HCT116 (cell line): Measurements from ENCODE around the gene FGFBP1. TPM values are rescaled to one million over a fixed set of nuclear protein-coding genes. Genes with fewer than 3 reads are reported as not detected.

Source experiments
- ATAC-seq: fragments of 200-7000 bp; cut with Tn5 transposase; 2 replicates; pipeline ENCODE4 v1.9.1; 2020; ENCODE audit warnings: mild to moderate bottlenecking, moderate library complexity
- BruUV-seq: library from RNA; stranded (reverse); fragments of 400-500 nt; replicated peaks from 2 replicates; lab custom pipeline; 2021; lab: Mats Ljungman, UMichigan
- CTCF ChIA-PET: fragments of 300-600 bp; sonication (Branson Sonifier 250); formaldehyde crosslinking; loops from one replicate; lab custom pipeline; 2021; ENCODE audit warnings: antibody characterized with exemption; lab: Charles Lee
- POLR2A ChIA-PET: fragments of 300-600, 350-600 bp; sonication (Branson Sonifier 250); formaldehyde crosslinking; loops from one replicate; lab custom pipeline; 2021; ENCODE audit warnings: antibody characterized with exemption; lab: Charles Lee
- RAD21 ChIA-PET, 2 experiments: fragments of 300-600 bp; sonication (Branson Sonifier 250); formaldehyde crosslinking; loops; one replicate each; lab custom pipeline; 2023; ENCODE audit warnings: low total read pairs in 2 of 2; ENCODE audit not compliant: uncharacterized antibody in 2 of 2, unreplicated experiment in 2 of 2, low non-redundant PET in 1 of 2; lab: Charles Lee
- DNase-seq: peaks from one replicate; pipeline ENCODE4 v3.0.0-alpha.2; 2010; ENCODE audit warnings: low read depth, low spot score
- H2AFZ ChIP-seq: fragments of 200-600 bp; shearing (Covaris generic), sonication (generic); 2 replicates; pipeline ENCODE4 v1.6.1; 2017; ENCODE audit warnings: low read depth, mixed run types, mixed read lengths, antibody characterized with exemption, low read length; ENCODE audit not compliant: poor library complexity, severe bottlenecking
- H3K27ac ChIP-seq: 2 replicates; pipeline ENCODE4 v1.5.1; 2012; ENCODE audit warnings: low read depth, low read length
- H3K27me3 ChIP-seq: fragments of 200-600 bp; sonication (generic); 2 replicates; pipeline ENCODE4 v1.6.1; 2016; ENCODE audit warnings: mixed run types, low read length, mixed read lengths; ENCODE audit not compliant: insufficient read depth
- H3K36me3 ChIP-seq, 2 experiments: fragments of 200-500 bp in 1 of 2; fragments of 200-600 bp in 1 of 2; sonication (Bioruptor generic) in 1 of 2; sonication (generic) in 1 of 2; 2 replicates each; pipeline versions ENCODE4 v1.5.1 to v1.6.1; 2014 to 2016; ENCODE audit warnings: low read length in 2 of 2, inconsistent platforms in 1 of 2, mixed read lengths in 1 of 2, mixed run types in 1 of 2; ENCODE audit not compliant: insufficient read depth in 2 of 2, control insufficient read depth in 1 of 2
- H3K4me1 ChIP-seq, 2 experiments: fragments of 200-600 bp in 1 of 2; sonication (generic) in 1 of 2; 2 replicates each; pipeline versions ENCODE4 v1.5.1 to v1.6.1; 2012 to 2017; ENCODE audit warnings: low read length in 2 of 2, inconsistent platforms in 1 of 2, mild to moderate bottlenecking in 1 of 2, mixed read lengths in 1 of 2, mixed run types in 1 of 2, moderate library complexity in 1 of 2; ENCODE audit not compliant: insufficient read depth in 2 of 2, control insufficient read depth in 1 of 2
- H3K4me2 ChIP-seq: fragments of 200-600 bp; sonication (generic); 2 replicates; pipeline ENCODE4 v1.6.1; 2017; ENCODE audit warnings: mixed run types, low read length, mixed read lengths
- H3K4me3 ChIP-seq, 2 experiments: fragments of 200-600 bp in 1 of 2; sonication (generic) in 1 of 2; replicated peaks in 1 of 2; 2 replicates each; pipeline ENCODE4 v1.5.1; 2011 to 2016; ENCODE audit warnings: low read length in 2 of 2, control low read depth in 1 of 2, low read depth in 1 of 2, mild to moderate bottlenecking in 1 of 2, mixed read lengths in 1 of 2, mixed run types in 1 of 2
- H3K79me2 ChIP-seq: fragments of 200-600 bp; sonication (generic); 2 replicates; pipeline ENCODE4 v1.6.1; 2017; ENCODE audit warnings: mild to moderate bottlenecking, mixed run types, low read length, moderate library complexity, mixed read lengths; ENCODE audit not compliant: insufficient read depth
- H3K9ac ChIP-seq: fragments of 200-600 bp; sonication (generic); 2 replicates; pipeline ENCODE4 v1.6.1; 2016; ENCODE audit warnings: low read length, mixed read lengths
- H3K9me2 ChIP-seq: fragments of 200-600 bp; sonication (generic), shearing (Covaris generic); 2 replicates; pipeline ENCODE4 v1.6.1; 2017; ENCODE audit warnings: mixed run types, mild to moderate bottlenecking, moderate library complexity; ENCODE audit not compliant: insufficient read depth
- H3K9me3 ChIP-seq, 2 experiments: fragments of 200-500 bp in 1 of 2; fragments of 200-600 bp in 1 of 2; sonication (Bioruptor generic) in 1 of 2; sonication (generic) in 1 of 2; 2 replicates each; pipeline ENCODE4 v1.6.1; 2014 to 2017; ENCODE audit warnings: low read length in 2 of 2, mixed read lengths in 2 of 2, inconsistent platforms in 1 of 2, low read depth in 1 of 2, mild to moderate bottlenecking in 1 of 2, mixed run types in 1 of 2, moderate library complexity in 1 of 2; ENCODE audit not compliant: control insufficient read depth in 1 of 2, insufficient read depth in 1 of 2
- H4K20me1 ChIP-seq: fragments of 200-600 bp; sonication (generic), shearing (Covaris generic); 2 replicates; pipeline ENCODE4 v1.6.1; 2017; ENCODE audit warnings: mixed run types, mild to moderate bottlenecking, moderate library complexity; ENCODE audit not compliant: insufficient read depth
- ELF1 ChIP-seq: IDR thresholded peaks from 2 replicates; pipeline ENCODE4 v1.6.1; 2012; ENCODE audit warnings: low read depth, borderline replicate concordance
- EZH2 ChIP-seq: fragments of 200-600 bp; sonication (generic); IDR thresholded peaks from 2 replicates; pipeline ENCODE4 v1.6.1; 2017; ENCODE audit warnings: antibody characterized with exemption, mixed run types
- JUND ChIP-seq: IDR thresholded peaks from 2 replicates; pipeline ENCODE4 v1.6.1; 2012
- MAX ChIP-seq: IDR thresholded peaks from 2 replicates; pipeline ENCODE4 v1.6.1; 2012
- POLR2A ChIP-seq: IDR thresholded peaks from 2 replicates; pipeline ENCODE4 v1.7.0; 2011; ENCODE audit warnings: borderline replicate concordance; ENCODE audit not compliant: insufficient read depth, insufficient read length; ENCODE audit errors: extremely low read depth
- SRF ChIP-seq: IDR thresholded peaks from 2 replicates; pipeline ENCODE4 v1.6.1; 2012; ENCODE audit warnings: low read depth
- ZFX ChIP-seq: fragments of 450-650 bp; IDR thresholded peaks from 2 replicates; pipeline ENCODE4 v1.6.1; 2017
- ZNF274 ChIP-seq: fragments of 200-500 bp; sonication (Bioruptor generic); IDR thresholded peaks from 2 replicates; pipeline ENCODE4 v1.6.1; 2014; ENCODE audit warnings: mild to moderate bottlenecking, low read depth, low read length, inconsistent platforms
- intact Hi-C: fragments of 100-400 bp; cut with micrococcal nuclease; formaldehyde crosslinking; loops from 2 replicates; pipeline ENCODE4 v1.10.0; 2022
- total RNA-seq: library from RNA; stranded (reverse); gene quantifications from one replicate; pipeline ENCODE4 v1.2.1, GENCODE V29; 2021; ENCODE audit not compliant: unreplicated experiment

Gene FGFBP1
- total RNA-seq, 1 experiment from 2014 or later = 8.7 TPM

- POLR2A ChIA-PET = no interaction called here
- Histone ChIP-seq H3K27ac (no peak overlapping the region), H2AFZ (no peak overlapping the region), H3K9me3 (no peaks in the 10 kb centered on the region), H3K27me3 (no peaks in the 10 kb centered on the region), H3K9ac (no peak overlapping the region), H3K79me2 (no peaks in the 10 kb centered on the region), H3K4me2 (no peak overlapping the region), H3K4me3 (no peak overlapping the region), H4K20me1 (no peaks in the 10 kb centered on the region), H3K36me3 (no peaks in the 10 kb centered on the region), H3K4me1 (peaks cover 3 to 13% of the 10 kb centered on the region in 2 experiments), H3K9me2 (no peaks in the 10 kb centered on the region)
- BruUV-seq = no TSS peak
- RAD21 ChIA-PET = no interaction called here
- TF ChIP-seq JUND (no peak), ZFX (no peak), POLR2A (no peak), MAX (no peak), EZH2 (no peak)
- TF ChIP-seq, all 23 proteins: peak for 0
- ATAC-seq (no peak), DNase-seq (no peak)
- intact Hi-C loops = no loop called here
- CTCF ChIA-PET = interaction anchor here (1.5 kb wide), 1 partner anchor 44 kb away, joined by 6 read pairs; no protein-coding TSS in a partner anchor
Measured at GRCh38 chr4:15926486-15926885, 12.1 kb downstream of the FGFBP1 start.

GRCh38 chr4:15925830-15926229, 12.7 kb downstream of the FGFBP1 start:
- no TSS peak for BruUV-seq
- no peak for DNase-seq

More at GRCh38 chr4:15925830-15926229, 12.7 kb downstream of the FGFBP1 start:
- H3K9me2 ChIP-seq = no peaks in the 10 kb centered on the region
- no peaks in the 10 kb centered on the region for H3K27me3 ChIP-seq
- H3K79me2 ChIP-seq = no peaks in the 10 kb centered on the region
- ChIA-PET CTCF (interaction anchor here (0.9 to 1.5 kb wide), 2 partner anchors 30 to 43 kb away, joined by 3 to 6 read pairs; no protein-coding TSS in a partner anchor), RAD21 (no interaction called here), POLR2A (interaction anchor here (0.8 kb wide), 1 partner anchor 14 kb away, joined by 3 read pairs; no protein-coding TSS in a partner anchor)
- ATAC-seq = no peak
- H3K9ac ChIP-seq = no peak overlapping the region
- peaks cover 8 to 20% of the 10 kb centered on the region in 2 experiments for H3K4me1 ChIP-seq
- intact Hi-C loops = no loop called here
- H3K4me3 ChIP-seq = no peak overlapping the region
- no peaks in the 10 kb centered on the region for H4K20me1 ChIP-seq
- no peak overlapping the region for H3K4me2 ChIP-seq
- H3K36me3 ChIP-seq = no peaks in the 10 kb centered on the region
- no peak overlapping the region for H3K27ac ChIP-seq
- H2AFZ ChIP-seq = no peak overlapping the region
- no peaks in the 10 kb centered on the region for H3K9me3 ChIP-seq
- TF ChIP-seq JUND (no peak), ZNF274 (no peak), ZFX (no peak), SRF (no peak), ELF1 (no peak)
